SK-N-SH treated with all-trans-retinoic acid at 6 μM for 48 hours (cell line): Measurements from ENCODE around the gene ASB10.

Experiments
- ATAC-seq: fragments of 200-7000 bp; cut with Tn5 transposase; 3 replicates; pipeline ENCODE4 v1.9.1; 2020; ENCODE audit warnings: mild to moderate bottlenecking, moderate library complexity
- ARNTL ChIP-seq: fragments of 450-650 bp; formaldehyde crosslinking; IDR thresholded peaks from 2 replicates; pipeline ENCODE4 v1.5.0; 2020; ENCODE audit warnings: low read depth, mild to moderate bottlenecking, moderate library complexity, borderline replicate concordance
- BACH2 ChIP-seq: fragments of 250-450 bp; sonication (Bioruptor Pico); IDR thresholded peaks from 2 replicates; pipeline ENCODE4 v1.9.0; 2021; ENCODE audit warnings: mild to moderate bottlenecking, borderline replicate concordance
- CSDC2 ChIP-seq: fragments of 250-450 bp; sonication (Bioruptor Pico); IDR thresholded peaks from 2 replicates; pipeline ENCODE4 v1.5.0; 2020; ENCODE audit warnings: mild to moderate bottlenecking, moderate library complexity
- ESRRG ChIP-seq: fragments of 250-450 bp; sonication (Bioruptor Pico); IDR thresholded peaks from 2 replicates; pipeline ENCODE4 v1.6.1; 2021; ENCODE audit warnings: mild to moderate bottlenecking
- GLIS3 ChIP-seq: fragments of 250-450 bp; sonication (Bioruptor Pico); IDR thresholded peaks from 2 replicates; pipeline ENCODE4 v1.5.0; 2020; ENCODE audit warnings: mild to moderate bottlenecking, moderate library complexity
- ISL1 ChIP-seq: fragments of 250-450 bp; sonication (Bioruptor Pico); IDR thresholded peaks from 2 replicates; pipeline ENCODE4 v2.1.2; 2022; ENCODE audit warnings: mild to moderate bottlenecking, moderate library complexity
- OSR1 ChIP-seq: fragments of 250-450 bp; sonication (Bioruptor Pico); IDR thresholded peaks from 2 replicates; pipeline ENCODE4 v1.8.0; 2022; ENCODE audit warnings: moderate library complexity, mild to moderate bottlenecking, inconsistent platforms
- PATZ1 ChIP-seq: fragments of 250-450 bp; sonication (Bioruptor Pico); IDR thresholded peaks from 2 replicates; pipeline ENCODE4 v1.8.0; 2020; ENCODE audit warnings: mild to moderate bottlenecking, moderate library complexity, borderline replicate concordance
- PPARA ChIP-seq: fragments of 250-450 bp; sonication (Bioruptor Pico); IDR thresholded peaks from 2 replicates; pipeline ENCODE4 v1.5.0; 2020; ENCODE audit warnings: mild to moderate bottlenecking, borderline replicate concordance
- RARB ChIP-seq: fragments of 250-450 bp; sonication (Bioruptor Pico); IDR thresholded peaks from 2 replicates; pipeline ENCODE4 v1.8.0; 2021; ENCODE audit warnings: mild to moderate bottlenecking, moderate library complexity
- SNAI2 ChIP-seq: fragments of 250-450 bp; sonication (Bioruptor Pico); IDR thresholded peaks from 2 replicates; pipeline ENCODE4 v1.5.0; 2020; ENCODE audit warnings: mild to moderate bottlenecking, moderate library complexity
- TOX ChIP-seq: fragments of 250-450 bp; sonication (Bioruptor Pico); IDR thresholded peaks from 2 replicates; pipeline ENCODE4 v1.8.0; 2021; ENCODE audit warnings: mild to moderate bottlenecking, moderate library complexity, borderline replicate concordance
- TSHZ2 ChIP-seq: fragments of 250-450 bp; sonication (Bioruptor Pico); IDR thresholded peaks from 2 replicates; pipeline ENCODE4 v1.5.0; 2020; ENCODE audit warnings: mild to moderate bottlenecking, moderate library complexity
- ZC3H10 ChIP-seq: fragments of 250-450 bp; sonication (Bioruptor Pico); IDR thresholded peaks from 2 replicates; pipeline ENCODE4 v1.5.1; 2021; ENCODE audit warnings: mild to moderate bottlenecking, moderate library complexity
- ZFP3 ChIP-seq: fragments of 250-450 bp; sonication (Bioruptor Pico); IDR thresholded peaks from 2 replicates; pipeline ENCODE4 v1.5.0; 2020; ENCODE audit warnings: mild to moderate bottlenecking, moderate library complexity
- ZFP30 ChIP-seq: fragments of 450-650 bp; formaldehyde crosslinking; IDR thresholded peaks from 2 replicates; pipeline ENCODE4 v1.5.0; 2022; ENCODE audit warnings: mild to moderate bottlenecking, moderate library complexity
- ZNF565 ChIP-seq: fragments of 450-650 bp; formaldehyde crosslinking; conservative IDR thresholded peaks from 2 replicates; pipeline ENCODE4 v1.5.0; 2020; ENCODE audit warnings: low read depth, mild to moderate bottlenecking, moderate library complexity
- ZNF70 ChIP-seq: fragments of 450-650 bp; formaldehyde crosslinking; IDR thresholded peaks from 2 replicates; pipeline ENCODE4 v1.5.0; 2020; ENCODE audit warnings: mild to moderate bottlenecking, moderate library complexity
- ZNF8 ChIP-seq: fragments of 450-650 bp; formaldehyde crosslinking; IDR thresholded peaks from 2 replicates; pipeline ENCODE4 v1.5.0; 2020; ENCODE audit warnings: mild to moderate bottlenecking, moderate library complexity
- TF ChIP-seq, protein P1 (sequence below): fragments of 250-450 bp; sonication (Bioruptor Pico); IDR thresholded peaks from 2 replicates; pipeline ENCODE4 v1.5.1; 2021; ENCODE audit warnings: mild to moderate bottlenecking, moderate library complexity
- TF ChIP-seq, protein P2 (sequence below): fragments of 250-450 bp; sonication (Bioruptor Pico); IDR thresholded peaks from 2 replicates; pipeline ENCODE4 v1.5.1; 2020; ENCODE audit warnings: low read depth, mild to moderate bottlenecking, moderate library complexity

Gene ASB10

DNA sequence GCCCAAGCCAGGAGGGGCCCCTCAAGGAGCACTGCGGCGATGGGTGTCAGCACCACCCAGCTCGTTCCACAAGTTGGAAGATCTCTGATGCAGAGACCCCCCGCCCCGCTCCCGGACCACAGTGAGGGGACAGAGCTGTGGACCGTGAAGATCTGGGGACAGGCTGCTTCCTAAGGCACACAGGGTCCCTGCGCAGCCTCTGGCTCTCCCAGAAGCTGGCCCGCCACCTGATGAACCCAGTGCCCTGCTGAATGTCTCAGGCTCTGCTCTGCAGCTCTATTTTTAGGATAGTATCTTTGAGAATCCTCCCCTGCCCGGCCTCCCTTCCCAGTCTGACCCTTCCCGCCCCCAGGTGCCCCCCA is 49.3 kb downstream of the ASB10 start (continued):
- TF ChIP-seq, protein P1, sequence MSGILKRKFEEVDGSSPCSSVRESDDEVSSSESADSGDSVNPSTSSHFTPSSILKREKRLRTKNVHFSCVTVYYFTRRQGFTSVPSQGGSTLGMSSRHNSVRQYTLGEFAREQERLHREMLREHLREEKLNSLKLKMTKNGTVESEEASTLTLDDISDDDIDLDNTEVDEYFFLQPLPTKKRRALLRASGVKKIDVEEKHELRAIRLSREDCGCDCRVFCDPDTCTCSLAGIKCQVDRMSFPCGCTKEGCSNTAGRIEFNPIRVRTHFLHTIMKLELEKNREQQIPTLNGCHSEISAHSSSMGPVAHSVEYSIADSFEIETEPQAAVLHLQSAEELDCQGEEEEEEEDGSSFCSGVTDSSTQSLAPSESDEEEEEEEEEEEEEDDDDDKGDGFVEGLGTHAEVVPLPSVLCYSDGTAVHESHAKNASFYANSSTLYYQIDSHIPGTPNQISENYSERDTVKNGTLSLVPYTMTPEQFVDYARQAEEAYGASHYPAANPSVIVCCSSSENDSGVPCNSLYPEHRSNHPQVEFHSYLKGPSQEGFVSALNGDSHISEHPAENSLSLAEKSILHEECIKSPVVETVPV, result no peak
- TF ChIP-seq ZFP3 (CRISPR knock-in tag) (no peak), ZNF565 (CRISPR knock-in tag) (no peak), TOX (no peak), ZNF70 (CRISPR knock-in tag) (no peak), SNAI2 (no peak), ZC3H10 (no peak), PATZ1 (no peak), BACH2 (CRISPR knock-in tag) (no peak), ZNF8 (no peak)
- TF ChIP-seq, protein P2, sequence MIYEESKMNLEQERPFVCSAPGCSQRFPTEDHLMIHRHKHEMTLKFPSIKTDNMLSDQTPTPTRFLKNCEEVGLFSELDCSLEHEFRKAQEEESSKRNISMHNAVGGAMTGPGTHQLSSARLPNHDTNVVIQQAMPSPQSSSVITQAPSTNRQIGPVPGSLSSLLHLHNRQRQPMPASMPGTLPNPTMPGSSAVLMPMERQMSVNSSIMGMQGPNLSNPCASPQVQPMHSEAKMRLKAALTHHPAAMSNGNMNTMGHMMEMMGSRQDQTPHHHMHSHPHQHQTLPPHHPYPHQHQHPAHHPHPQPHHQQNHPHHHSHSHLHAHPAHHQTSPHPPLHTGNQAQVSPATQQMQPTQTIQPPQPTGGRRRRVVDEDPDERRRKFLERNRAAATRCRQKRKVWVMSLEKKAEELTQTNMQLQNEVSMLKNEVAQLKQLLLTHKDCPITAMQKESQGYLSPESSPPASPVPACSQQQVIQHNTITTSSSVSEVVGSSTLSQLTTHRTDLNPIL (CRISPR knock-in tag), result no peak

DNA sequence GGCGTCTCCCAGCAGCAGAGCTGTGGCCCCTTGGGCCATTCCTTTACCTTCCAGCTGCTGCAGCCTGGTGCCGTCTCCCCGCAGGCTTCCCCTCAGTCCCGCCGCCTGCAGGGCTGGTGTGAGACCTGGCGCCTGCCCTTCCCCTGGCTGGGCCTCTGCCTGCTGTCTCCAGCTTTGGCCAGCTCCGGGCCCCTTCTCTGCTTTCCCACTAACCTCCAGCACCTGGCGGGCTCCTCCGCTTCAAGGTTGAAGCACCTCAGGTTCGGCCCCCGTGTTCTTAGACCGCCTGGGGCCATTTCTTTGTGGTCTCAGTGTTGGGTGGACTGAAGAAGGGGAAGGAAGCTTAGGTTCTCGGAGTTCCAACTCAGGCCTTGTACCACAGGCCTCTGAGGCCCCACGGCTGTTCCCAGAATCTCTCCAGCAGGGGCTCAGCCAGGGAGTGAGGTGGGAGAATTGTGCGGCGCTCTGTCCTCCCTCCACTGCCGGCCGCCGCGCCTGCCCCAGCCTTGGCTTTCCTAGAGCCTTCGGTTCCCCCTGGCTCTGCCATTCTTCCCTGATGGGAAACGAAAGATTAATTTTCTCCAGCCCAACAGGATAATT is 49.9 kb downstream of the ASB10 start:
- no peak for ATAC-seq
- no peak for TF ChIP-seq ZNF70 (CRISPR knock-in tag)
- no peak for TF ChIP-seq ZC3H10
- no peak for TF ChIP-seq CSDC2
- no peak for TF ChIP-seq ZNF565 (CRISPR knock-in tag)
- no peak for TF ChIP-seq GLIS3 (CRISPR knock-in tag)
- no peak for TF ChIP-seq SNAI2
- no peak for TF ChIP-seq OSR1 (CRISPR knock-in tag)
- TF ChIP-seq, protein P2 (CRISPR knock-in tag), result no peak
- no peak for TF ChIP-seq PATZ1
- no peak for TF ChIP-seq ZNF8
- TF ChIP-seq RARB (CRISPR knock-in tag), result no peak
- no peak for TF ChIP-seq ZFP30 (CRISPR knock-in tag)
- TF ChIP-seq ISL1 (CRISPR knock-in tag), result no peak
- no peak for TF ChIP-seq TOX
- TF ChIP-seq TSHZ2, result no peak
- TF ChIP-seq ARNTL (CRISPR knock-in tag), result no peak
- no peak for TF ChIP-seq PPARA (CRISPR knock-in tag)
- no peak for TF ChIP-seq ESRRG (CRISPR knock-in tag)
